ENCODE data around the gene CACNA1H. TPM values are rescaled to one million over a fixed set of nuclear protein-coding genes. Genes with fewer than 3 reads are reported as not detected.

Gene CACNA1H
- total and polyA plus RNA-seq, 2 of the 8 experiments (the other 6 are each of a cell fraction or from before 2014, with no cell fraction given): 14.0 to 28.7 TPM

DNA sequence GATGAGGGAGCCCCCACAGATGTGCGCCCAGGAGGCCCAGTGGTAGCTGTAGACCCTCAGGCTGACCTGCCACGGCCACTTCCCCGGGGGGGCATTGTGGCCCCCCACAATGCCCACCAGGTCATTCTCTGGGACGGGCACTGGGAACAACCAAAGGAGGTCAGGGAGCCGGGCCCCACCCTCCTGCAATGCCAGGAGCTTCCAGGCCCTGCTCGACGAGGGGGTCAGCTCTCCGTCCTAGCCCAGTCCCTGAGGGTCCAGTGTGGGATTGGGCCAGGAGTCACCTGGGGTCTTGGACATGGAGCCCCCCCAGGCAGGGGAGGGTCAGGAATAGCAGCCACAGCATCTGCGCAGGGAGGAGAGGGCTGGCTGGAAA, 109.9 kb downstream of the CACNA1H start (continued):
- TF ChIP-seq CBX8 (IDR thresholded peaks at IDR 0.05; ENCODE audit: borderline replicate concordance, low read depth, low read length) (no peak), SAP30 (IDR thresholded peaks at IDR 0.05; ENCODE audit: insufficient read depth, insufficient replicate concordance, low read length) (no peak), RBBP5 (IDR thresholded peaks at IDR 0.05; ENCODE audit: borderline replicate concordance, low read depth, low read length) (no peak), TAF1 (IDR thresholded peaks at IDR 0.05; ENCODE audit: low read depth, low read length) (no peak), CHD1 (IDR thresholded peaks at IDR 0.05; ENCODE audit: low read depth, low read length) (no peak), GTF2F1 (IDR thresholded peaks at IDR 0.05; ENCODE audit: borderline replicate concordance, low read depth, low read length) (no peak), ASH2L (IDR thresholded peaks at IDR 0.05; ENCODE audit: low read length) (no peak), TAF7 (optimal IDR thresholded peaks at IDR 0.05; ENCODE audit: borderline replicate concordance, low read depth, low read length) (no peak), BACH1 (IDR thresholded peaks at IDR 0.05; ENCODE audit: low read length) (no peak), TEAD4 (IDR thresholded peaks at IDR 0.05; ENCODE audit: low read depth, low read length) (no peak)
- TF ChIP-seq, protein P1, sequence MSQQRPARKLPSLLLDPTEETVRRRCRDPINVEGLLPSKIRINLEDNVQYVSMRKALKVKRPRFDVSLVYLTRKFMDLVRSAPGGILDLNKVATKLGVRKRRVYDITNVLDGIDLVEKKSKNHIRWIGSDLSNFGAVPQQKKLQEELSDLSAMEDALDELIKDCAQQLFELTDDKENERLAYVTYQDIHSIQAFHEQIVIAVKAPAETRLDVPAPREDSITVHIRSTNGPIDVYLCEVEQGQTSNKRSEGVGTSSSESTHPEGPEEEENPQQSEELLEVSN (IDR thresholded peaks at IDR 0.05): no peak
